Measurements from ENCODE around the gene ADK. TPM values are rescaled to one million over a fixed set of nuclear protein-coding genes. Genes with fewer than 3 reads are reported as not detected.
A peak's percentile ranks its signal among the peaks of the same experiment; 100 is the strongest.

The ADK gene
- total RNA-seq, 6 experiments from 2014 or later: 54.2 to 92.5 (median 63.5) TPM

- no peaks in the 10 kb centered on the region for H3K27me3 ChIP-seq
- WGBS (ENCODE audit: insufficient coverage, low coverage, low lambda C conversion rate, missing lambda C conversion rate): 80% methylated on average over 1 of the region's 2 CpGs
- DNase-seq: no peak
- no peak overlapping the region for H3K27ac ChIP-seq
- ATAC-seq: no peak
- peaks cover 0 to 8% (median 3%) of the 10 kb centered on the region in 4 donors for H3K36me3 ChIP-seq
- intact Hi-C loops (cut with DNase I): loop anchor here in 1 of 2 donors (10.0 kb wide), 1 partner anchor 114 kb away; no protein-coding TSS in a partner anchor
- TF ChIP-seq POLR2A (IDR thresholded peaks at IDR 0.05) (no peak), CTCF (IDR thresholded peaks at IDR 0.05) (no peak)
- no peaks in the 10 kb centered on the region for H3K4me1 ChIP-seq
- H3K4me3 ChIP-seq: no peak overlapping the region
- H3K9me3 ChIP-seq: no peaks in the 10 kb centered on the region
Observed at GRCh38 chr10:74238516-74238915, 87.5 kb downstream of the ADK start.

GRCh38 chr10:74243067-74243466 is 92.0 kb downstream of the ADK start:
- ATAC-seq (peak in 1 of 4 donors; percentile 22), DNase-seq (no peak)
- no peak overlapping the region for H3K4me3 ChIP-seq
- H3K4me1 ChIP-seq: no peaks in the 10 kb centered on the region
- H3K27me3 ChIP-seq: no peaks in the 10 kb centered on the region
- TF ChIP-seq CTCF (IDR thresholded peaks at IDR 0.05) (no peak), POLR2A (IDR thresholded peaks at IDR 0.05) (no peak)
- H3K27ac ChIP-seq: no peak overlapping the region
- 80% methylated on average over 6 of the region's 10 CpGs for WGBS (ENCODE audit: insufficient coverage, low coverage, low lambda C conversion rate, missing lambda C conversion rate)
- intact Hi-C loops (cut with DNase I): loop anchor here in 1 of 2 donors (10.0 kb wide), 1 partner anchor 862 kb away; a partner anchor contains a TSS
- H3K9me3 ChIP-seq: no peaks in the 10 kb centered on the region
- peaks cover 0 to 8% (median 3%) of the 10 kb centered on the region in 4 donors for H3K36me3 ChIP-seq

GRCh38 chr10:74244097-74244685 is 93.2 kb downstream of the ADK start:
- intact Hi-C loops (cut with DNase I): loop anchor here in 1 of 2 donors (10.0 kb wide), 1 partner anchor 861 kb away; a partner anchor contains a TSS
- H3K36me3 ChIP-seq: peaks cover 0 to 8% (median 3%) of the 10 kb centered on the region in 4 donors
- H3K4me3 ChIP-seq: no peak overlapping the region
- H3K4me1 ChIP-seq: no peaks in the 10 kb centered on the region
- DNase-seq: no peak
- no peak for ATAC-seq
- no peaks in the 10 kb centered on the region for H3K27me3 ChIP-seq
- TF ChIP-seq POLR2A (IDR thresholded peaks at IDR 0.05) (no peak), CTCF (IDR thresholded peaks at IDR 0.05) (peak; percentile 43 to 57 (median 52))
- no peaks in the 10 kb centered on the region for H3K9me3 ChIP-seq
- whole genome bisulfite sequencing (ENCODE audit: insufficient coverage, low coverage, low lambda C conversion rate, missing lambda C conversion rate): 12% methylated on average over 3 of the region's 3 CpGs
- no peak overlapping the region for H3K27ac ChIP-seq

GRCh38 chr10:74244807-74245206 is 93.8 kb downstream of the ADK start:
- TF ChIP-seq POLR2A (IDR thresholded peaks at IDR 0.05) (no peak), CTCF (IDR thresholded peaks at IDR 0.05) (no peak)
- Histone ChIP-seq H3K4me1 (no peaks in the 10 kb centered on the region), H3K4me3 (no peak overlapping the region), H3K27me3 (no peaks in the 10 kb centered on the region), H3K27ac (no peak overlapping the region), H3K9me3 (no peaks in the 10 kb centered on the region), H3K36me3 (peaks cover 0 to 8% (median 3%) of the 10 kb centered on the region in 4 donors)
- DNase-seq: no peak
- 100% methylated on average over 2 of the region's 2 CpGs for WGBS (ENCODE audit: insufficient coverage, low coverage, low lambda C conversion rate, missing lambda C conversion rate)
- ATAC-seq: no peak
- intact Hi-C loops (cut with DNase I): loop anchor here in 1 of 2 donors (10.0 kb wide), 1 partner anchor 860 kb away; a partner anchor contains a TSS

Data from right lobe of liver (tissue), 6 donors.